Hepatocyte (in vitro differentiated cells): ENCODE data around the gene MYMX. TPM values are rescaled to one million over a fixed set of nuclear protein-coding genes. Genes with fewer than 3 reads are reported as not detected.

Experiments
- DNase-seq: peaks from one replicate; pipeline ENCODE4 v3.0.0-alpha.2; 2016; ENCODE audit warnings: low spot score
- H2AFZ ChIP-seq: fragments of 200-600 bp; sonication (generic); 2 replicates; pipeline ENCODE4 v1.6.0; 2016; ENCODE audit warnings: antibody characterized with exemption, mild to moderate bottlenecking
- H3K27ac ChIP-seq: fragments of 200-600 bp; sonication (generic); 2 replicates; pipeline ENCODE4 v1.5.1; 2016; ENCODE audit warnings: mild to moderate bottlenecking
- H3K27me3 ChIP-seq: fragments of 200-600 bp; sonication (generic); 2 replicates; pipeline ENCODE4 v1.6.1; 2016
- H3K36me3 ChIP-seq: fragments of 200-600 bp; sonication (generic); replicated peaks from 2 replicates; pipeline ENCODE4 v1.5.1; 2016; ENCODE audit warnings: low read depth; ENCODE audit not compliant: insufficient read depth
- H3K4me1 ChIP-seq: fragments of 200-600 bp; sonication (generic); 2 replicates; pipeline ENCODE4 v1.5.1; 2016; ENCODE audit warnings: mild to moderate bottlenecking, moderate library complexity; ENCODE audit not compliant: insufficient read depth
- H3K4me2 ChIP-seq: fragments of 200-600 bp; sonication (generic); 2 replicates; pipeline ENCODE4 v1.6.0; 2016
- H3K4me3 ChIP-seq: fragments of 200-600 bp; sonication (generic); 2 replicates; pipeline ENCODE4 v1.5.1; 2016; ENCODE audit warnings: mild to moderate bottlenecking
- H3K79me2 ChIP-seq: fragments of 200-600 bp; sonication (generic); 2 replicates; pipeline ENCODE4 v1.6.0; 2017; ENCODE audit warnings: mild to moderate bottlenecking
- H3K9me2 ChIP-seq: fragments of 200-600 bp; sonication (generic); replicated peaks from 2 replicates; pipeline ENCODE4 v1.6.0; 2017; ENCODE audit warnings: mild to moderate bottlenecking; ENCODE audit not compliant: insufficient read depth
- H3K9me3 ChIP-seq: fragments of 200-600 bp; sonication (generic); 2 replicates; pipeline ENCODE4 v1.5.1; 2016; ENCODE audit warnings: low read depth, mild to moderate bottlenecking
- H4K20me1 ChIP-seq: fragments of 200-600 bp; sonication (generic); 2 replicates; pipeline ENCODE4 v1.6.0; 2016; ENCODE audit warnings: mild to moderate bottlenecking; ENCODE audit not compliant: insufficient read depth, poor library complexity, severe bottlenecking
- CTCF ChIP-seq: fragments of 200-600 bp; sonication (generic); IDR thresholded peaks from 2 replicates; pipeline ENCODE4 v1.5.1; 2016; ENCODE audit warnings: antibody characterized with exemption, mild to moderate bottlenecking; ENCODE audit not compliant: poor library complexity
- EZH2 ChIP-seq: fragments of 200-600 bp; sonication (generic); IDR thresholded peaks from 2 replicates; pipeline ENCODE4 v1.6.1; 2016; ENCODE audit warnings: antibody characterized with exemption, mild to moderate bottlenecking, borderline replicate concordance
- EZH2phosphoT487 ChIP-seq: fragments of 200-600 bp; sonication (generic); IDR thresholded peaks from one replicate; pipeline ENCODE4 v1.6.1; 2018; ENCODE audit warnings: antibody characterized with exemption, mild to moderate bottlenecking, low read depth, moderate library complexity; ENCODE audit not compliant: unreplicated experiment, severe bottlenecking
- WGBS: methylation state at CpG from one replicate; pipeline ENCODE4 v1.1.6; 2016; ENCODE audit warnings: low lambda C conversion rate; ENCODE audit errors: missing lambda C conversion rate; 5-methylcytosine and 5-hydroxymethylcytosine counted together
- polyA plus RNA-seq: library from polyadenylated mRNA; unstranded; fragments of >200 nt; fragmentation: Nextera tagmentation; extraction: Ambion mirVana; gene quantifications from 2 replicates; pipeline ENCODE4 v1.2.1, GENCODE V29; 2016
- total RNA-seq: library from RNA; depleted of rRNA; stranded (reverse); fragments of >200 nt; gene quantifications from 2 replicates; pipeline ENCODE4 v1.2.3, GENCODE V29; 2014

MYMX gene
- total and polyA plus RNA-seq, 2 experiments from 2014 or later = not detected

GRCh38 chr6:44260011-44260410, 43.3 kb downstream of the MYMX start:
- Histone ChIP-seq H4K20me1 (peaks cover 10% of the 10 kb centered on the region), H2AFZ (no peak overlapping the region), H3K79me2 (peaks cover 39% of the 10 kb centered on the region), H3K27me3 (no peaks in the 10 kb centered on the region), H3K27ac (no peak overlapping the region), H3K9me2 (no peaks in the 10 kb centered on the region), H3K9me3 (no peaks in the 10 kb centered on the region), H3K36me3 (no peaks in the 10 kb centered on the region), H3K4me1 (peaks cover 28% of the 10 kb centered on the region), H3K4me3 (no peak overlapping the region), H3K4me2 (no peak overlapping the region)
- no peak for DNase-seq
- 95% methylated on average over 8 of the region's 8 CpGs for whole genome bisulfite sequencing
- no peak for TF ChIP-seq EZH2phosphoT487
- TF ChIP-seq EZH2 = no peak
- no peak for TF ChIP-seq CTCF

GRCh38 chr6:44260451-44261297, 43.9 kb downstream of the MYMX start:
- peaks cover 10% of the 10 kb centered on the region for H4K20me1 ChIP-seq
- peaks cover 39% of the 10 kb centered on the region for H3K79me2 ChIP-seq
- H2AFZ ChIP-seq = no peak overlapping the region
- no peak for DNase-seq
- TF ChIP-seq EZH2phosphoT487 (no peak), CTCF (no peak), EZH2 (no peak)
- no peaks in the 10 kb centered on the region for H3K9me3 ChIP-seq
- H3K36me3 ChIP-seq = no peaks in the 10 kb centered on the region
- H3K27me3 ChIP-seq = no peaks in the 10 kb centered on the region
- H3K27ac ChIP-seq = no peak overlapping the region
- 92% methylated on average over 6 of the region's 6 CpGs for WGBS
- H3K9me2 ChIP-seq = no peaks in the 10 kb centered on the region
- no peak overlapping the region for H3K4me3 ChIP-seq
- no peak overlapping the region for H3K4me2 ChIP-seq
- peaks cover 28% of the 10 kb centered on the region for H3K4me1 ChIP-seq

- H3K4me2 ChIP-seq = no peak overlapping the region
Observed at GRCh38 chr6:44261581-44261980, 44.9 kb downstream of the MYMX start.

More at GRCh38 chr6:44261581-44261980, 44.9 kb downstream of the MYMX start:
- no peak overlapping the region for H3K27ac ChIP-seq
- peaks cover 23% of the 10 kb centered on the region for H3K4me1 ChIP-seq
- H3K4me3 ChIP-seq = no peak overlapping the region
- H2AFZ ChIP-seq = no peak overlapping the region
- no peak for TF ChIP-seq EZH2
- no peak for TF ChIP-seq EZH2phosphoT487
- no peak for TF ChIP-seq CTCF
- H3K9me3 ChIP-seq = no peaks in the 10 kb centered on the region
- no peaks in the 10 kb centered on the region for H3K9me2 ChIP-seq
- no peaks in the 10 kb centered on the region for H3K36me3 ChIP-seq
- H3K79me2 ChIP-seq = peaks cover 32% of the 10 kb centered on the region
- H4K20me1 ChIP-seq = peaks cover 10% of the 10 kb centered on the region
- 98% methylated on average over 8 of the region's 8 CpGs for WGBS
- no peaks in the 10 kb centered on the region for H3K27me3 ChIP-seq
- no peak for DNase-seq
